HepG2 (cell line): Measurements from ENCODE around the gene NAA15. TPM values are rescaled to one million over a fixed set of nuclear protein-coding genes. Genes with fewer than 3 reads are reported as not detected.

ENCODE experiments used
- HNRNPH1 ChIP-seq: fragments of 200-400 bp; formaldehyde crosslinking; optimal IDR thresholded peaks from 2 replicates; pipeline ENCODE3; 2017; ENCODE audit warnings: mild to moderate bottlenecking, low read depth, low read length
- HNRNPK ChIP-seq: fragments of 200-400 bp; formaldehyde crosslinking; IDR thresholded peaks from 2 replicates; pipeline ENCODE4 v1.6.1; 2018; ENCODE audit warnings: low read length, low read depth, moderate library complexity, mild to moderate bottlenecking; ENCODE audit not compliant: poor library complexity, severe bottlenecking
- MAFK ChIP-seq, 2 experiments: IDR thresholded peaks in 1 of 2; conservative IDR thresholded peaks in 1 of 2; 2 replicates each; pipeline ENCODE4 v1.6.1; 2011; ENCODE audit warnings: improper control_type of control experiment in 2 of 2, low read length in 2 of 2
- MED13 ChIP-seq: sonication (generic); formaldehyde crosslinking; IDR thresholded peaks from 2 replicates; pipeline ENCODE4 v1.5.0; 2020; ENCODE audit warnings: missing genetic modification reagents
- MTF1 ChIP-seq: sonication (generic); formaldehyde crosslinking; IDR thresholded peaks from 2 replicates; pipeline ENCODE4 v1.5.0; 2020; ENCODE audit warnings: missing genetic modification reagents
- MXI1 ChIP-seq: IDR thresholded peaks from 3 replicates; pipeline ENCODE4 v1.6.1; 2012; ENCODE audit warnings: low read depth, low read length, inconsistent platforms, borderline replicate concordance
- NCOR1 ChIP-seq: fragments of 200-600 bp; sonication (generic); IDR thresholded peaks from 2 replicates; pipeline ENCODE4 v1.7.0; 2017; ENCODE audit warnings: antibody characterized with exemption, low read length, borderline replicate concordance
- PHF5A ChIP-seq: IDR thresholded peaks from one replicate; pipeline ENCODE4 v1.6.1; 2018; ENCODE audit warnings: low read depth, missing genetic modification reagents; ENCODE audit not compliant: unreplicated experiment
- PLRG1 ChIP-seq: fragments of 450-650 bp; conservative IDR thresholded peaks from 2 replicates; pipeline ENCODE4 v1.6.1; 2016
- PPARG ChIP-seq: conservative IDR thresholded peaks from 2 replicates; pipeline ENCODE4 v1.6.1; 2016; ENCODE audit warnings: missing biosample characterization, missing genetic modification reagents
- REL ChIP-seq: sonication (generic); formaldehyde crosslinking; conservative IDR thresholded peaks from 2 replicates; pipeline ENCODE4 v1.8.0; 2022; ENCODE audit warnings: mild to moderate bottlenecking, missing genetic modification reagents, moderate library complexity
- REPIN1 ChIP-seq: sonication (generic); formaldehyde crosslinking; IDR thresholded peaks from 2 replicates; pipeline ENCODE4 v1.8.0; 2022; ENCODE audit warnings: missing genetic modification reagents, low read depth, mild to moderate bottlenecking, borderline replicate concordance
- SSRP1 ChIP-seq: IDR thresholded peaks from 2 replicates; pipeline ENCODE4 v1.6.1; 2016; ENCODE audit warnings: control low read depth
- ZNF124 ChIP-seq: sonication (generic); formaldehyde crosslinking; IDR thresholded peaks from 2 replicates; pipeline ENCODE4 v1.4.0; 2020; ENCODE audit warnings: missing genetic modification reagents
- ZNF615 ChIP-seq: sonication (generic); formaldehyde crosslinking; IDR thresholded peaks from 2 replicates; pipeline ENCODE4 v1.5.0; 2020; ENCODE audit warnings: mild to moderate bottlenecking, missing genetic modification reagents, borderline replicate concordance
- ZNF879 ChIP-seq: sonication (generic); formaldehyde crosslinking; IDR thresholded peaks from 2 replicates; pipeline ENCODE4 v1.8.1; 2023; ENCODE audit warnings: missing genetic modification reagents
- polyA plus RNA-seq, 8 experiments: library from polyadenylated mRNA; depleted of rRNA in 3 of 8; stranded (reverse) in 7 of 8; unstranded in 1 of 8; fragments of >200 nt; fragmentation: Illumina TruSeq in 4 of 8; extraction: Trizol in 4 of 8; gene quantifications; 2 replicates each; pipeline versions ENCODE4 v1.2.1 to v1.2.3, GENCODE V29; 2011 to 2016; ENCODE audit warnings: low read depth in 4 of 8, missing spikeins in 1 of 8, mixed read lengths in 1 of 8; ENCODE audit not compliant: insufficient read depth in 1 of 8
- total RNA-seq, 5 experiments: library from RNA; depleted of rRNA; stranded (reverse); fragments of >200 nt; fragmentation: Illumina TruSeq; extraction: Trizol; gene quantifications; 2 replicates each; pipeline ENCODE4 v1.2.3, GENCODE V29; 2016; ENCODE audit warnings: low read depth in 1 of 5
- TF ChIP-seq, protein P1 (sequence below): sonication (generic); formaldehyde crosslinking; IDR thresholded peaks from one replicate; pipeline ENCODE4 v1.5.1; 2020; ENCODE audit warnings: mild to moderate bottlenecking, missing genetic modification reagents; ENCODE audit errors: not compliant biosample characterization
- TF ChIP-seq, protein P2 (sequence below): sonication (generic); formaldehyde crosslinking; conservative IDR thresholded peaks from 2 replicates; pipeline ENCODE4 v1.8.0; 2022; ENCODE audit warnings: low read depth, missing genetic modification reagents
- TF ChIP-seq, protein P3 (sequence below): IDR thresholded peaks from 2 replicates; pipeline ENCODE4 v1.6.1; 2016; ENCODE audit warnings: mild to moderate bottlenecking, missing biosample characterization, missing genetic modification reagents

The NAA15 gene
- total and polyA plus RNA-seq, 2 of the 13 experiments (the other 11 are each of a cell fraction or from before 2014, with no cell fraction given), result 6.2 to 50.2 TPM

DNA sequence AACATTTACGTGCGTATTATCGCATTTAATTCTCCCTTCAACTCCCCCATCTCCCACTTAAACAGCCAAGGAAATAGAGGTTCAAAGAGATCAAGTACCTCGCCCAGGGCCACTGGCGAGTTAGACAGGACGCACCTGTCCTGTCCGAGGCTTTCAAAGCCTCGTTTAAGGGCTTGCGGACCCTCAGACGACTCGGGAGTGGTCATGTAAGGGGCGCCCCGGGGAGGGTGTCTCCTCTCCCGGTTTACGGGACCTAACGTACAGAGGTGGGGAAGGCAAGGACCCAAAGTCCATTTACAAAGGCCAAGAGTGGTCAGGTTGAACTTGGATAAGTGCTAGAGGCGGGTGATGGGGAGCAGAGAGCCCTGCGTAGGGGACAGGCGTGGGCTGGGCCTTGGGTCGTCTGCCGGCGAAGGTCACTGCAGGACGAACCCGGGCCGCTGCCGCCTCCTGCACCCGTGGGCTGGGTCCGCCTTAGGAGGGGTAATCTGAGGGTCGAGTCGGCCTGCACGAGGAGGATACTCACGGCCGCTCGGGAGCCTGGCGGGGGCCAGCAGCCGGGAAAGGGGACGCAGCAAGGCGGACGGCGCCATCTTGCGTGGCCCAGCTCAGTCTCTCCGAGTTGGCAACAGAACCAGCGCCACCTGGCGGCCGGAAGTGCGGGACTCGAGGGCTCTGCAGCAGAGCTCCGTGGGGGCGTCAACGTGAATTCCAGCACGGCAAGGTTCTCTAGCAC lies 5.9 kb upstream of the NAA15 start (continued):
- TF ChIP-seq, protein P1, sequence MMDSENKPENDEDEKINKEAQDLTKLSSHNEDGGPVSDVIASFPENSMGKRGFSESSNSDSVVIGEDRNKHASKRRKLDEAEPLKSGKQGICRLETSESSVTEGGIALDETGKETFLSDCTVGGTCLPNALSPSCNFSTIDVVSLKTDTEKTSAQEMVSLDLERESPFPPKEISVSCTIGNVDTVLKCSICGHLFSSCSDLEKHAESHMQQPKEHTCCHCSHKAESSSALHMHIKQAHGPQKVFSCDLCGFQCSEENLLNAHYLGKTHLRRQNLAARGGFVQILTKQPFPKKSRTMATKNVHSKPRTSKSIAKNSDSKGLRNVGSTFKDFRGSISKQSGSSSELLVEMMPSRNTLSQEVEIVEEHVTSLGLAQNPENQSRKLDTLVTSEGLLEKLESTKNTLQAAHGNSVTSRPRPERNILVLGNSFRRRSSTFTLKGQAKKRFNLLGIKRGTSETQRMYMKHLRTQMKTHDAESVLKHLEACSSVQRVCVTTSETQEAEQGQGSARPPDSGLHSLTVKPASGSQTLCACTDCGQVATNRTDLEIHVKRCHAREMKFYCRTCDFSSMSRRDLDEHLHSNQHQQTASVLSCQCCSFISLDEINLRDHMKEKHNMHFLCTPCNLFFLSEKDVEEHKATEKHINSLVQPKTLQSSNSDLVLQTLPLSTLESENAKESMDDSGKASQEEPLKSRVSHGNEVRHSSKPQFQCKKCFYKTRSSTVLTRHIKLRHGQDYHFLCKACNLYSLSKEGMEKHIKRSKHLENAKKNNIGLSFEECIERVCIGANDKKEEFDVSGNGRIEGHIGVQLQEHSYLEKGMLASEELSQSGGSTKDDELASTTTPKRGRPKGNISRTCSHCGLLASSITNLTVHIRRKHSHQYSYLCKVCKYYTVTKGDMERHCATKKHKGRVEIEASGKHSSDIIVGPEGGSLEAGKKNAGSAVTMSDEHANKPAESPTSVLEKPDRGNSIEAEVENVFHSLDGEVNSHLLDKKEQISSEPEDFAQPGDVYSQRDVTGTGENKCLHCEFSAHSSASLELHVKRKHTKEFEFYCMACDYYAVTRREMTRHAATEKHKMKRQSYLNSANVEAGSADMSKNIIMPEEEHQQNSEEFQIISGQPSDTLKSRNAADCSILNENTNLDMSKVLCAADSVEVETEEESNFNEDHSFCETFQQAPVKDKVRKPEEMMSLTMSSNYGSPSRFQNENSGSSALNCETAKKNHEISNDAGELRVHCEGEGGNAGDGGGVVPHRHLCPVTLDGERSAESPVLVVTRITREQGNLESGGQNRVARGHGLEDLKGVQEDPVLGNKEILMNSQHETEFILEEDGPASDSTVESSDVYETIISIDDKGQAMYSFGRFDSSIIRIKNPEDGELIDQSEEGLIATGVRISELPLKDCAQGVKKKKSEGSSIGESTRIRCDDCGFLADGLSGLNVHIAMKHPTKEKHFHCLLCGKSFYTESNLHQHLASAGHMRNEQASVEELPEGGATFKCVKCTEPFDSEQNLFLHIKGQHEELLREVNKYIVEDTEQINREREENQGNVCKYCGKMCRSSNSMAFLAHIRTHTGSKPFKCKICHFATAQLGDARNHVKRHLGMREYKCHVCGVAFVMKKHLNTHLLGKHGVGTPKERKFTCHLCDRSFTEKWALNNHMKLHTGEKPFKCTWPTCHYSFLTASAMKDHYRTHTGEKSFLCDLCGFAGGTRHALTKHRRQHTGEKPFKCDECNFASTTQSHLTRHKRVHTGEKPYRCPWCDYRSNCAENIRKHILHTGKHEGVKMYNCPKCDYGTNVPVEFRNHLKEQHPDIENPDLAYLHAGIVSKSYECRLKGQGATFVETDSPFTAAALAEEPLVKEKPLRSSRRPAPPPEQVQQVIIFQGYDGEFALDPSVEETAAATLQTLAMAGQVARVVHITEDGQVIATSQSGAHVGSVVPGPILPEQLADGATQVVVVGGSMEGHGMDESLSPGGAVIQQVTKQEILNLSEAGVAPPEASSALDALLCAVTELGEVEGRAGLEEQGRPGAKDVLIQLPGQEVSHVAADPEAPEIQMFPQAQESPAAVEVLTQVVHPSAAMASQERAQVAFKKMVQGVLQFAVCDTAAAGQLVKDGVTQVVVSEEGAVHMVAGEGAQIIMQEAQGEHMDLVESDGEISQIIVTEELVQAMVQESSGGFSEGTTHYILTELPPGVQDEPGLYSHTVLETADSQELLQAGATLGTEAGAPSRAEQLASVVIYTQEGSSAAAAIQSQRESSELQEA (CRISPR knock-in tag), result no peak
- TF ChIP-seq REL (CRISPR knock-in tag), result no peak
- no peak for TF ChIP-seq HNRNPH1
- peak; percentile 57; the same call in 1 of the 2 replicates for TF ChIP-seq PPARG (CRISPR knock-in tag)
- 0 out of 2 replicates have a peak, but pooled peaks have one; percentile 29 for TF ChIP-seq MTF1 (CRISPR knock-in tag)
- TF ChIP-seq MED13 (CRISPR knock-in tag), result peak; percentile 81
- TF ChIP-seq SSRP1 (CRISPR knock-in tag), result no peak
- no peak for TF ChIP-seq PHF5A (CRISPR knock-in tag)
- peak; percentile 91; the same call in 1 of the 2 replicates for TF ChIP-seq REPIN1 (CRISPR knock-in tag)
- TF ChIP-seq ZNF615, result 0 out of 2 replicates have a peak, but pooled peaks have one; percentile 86
- peak; percentile 14; the same call in 1 of the 2 replicates for TF ChIP-seq ZNF124
- no peak for TF ChIP-seq PLRG1
- TF ChIP-seq, protein P2, sequence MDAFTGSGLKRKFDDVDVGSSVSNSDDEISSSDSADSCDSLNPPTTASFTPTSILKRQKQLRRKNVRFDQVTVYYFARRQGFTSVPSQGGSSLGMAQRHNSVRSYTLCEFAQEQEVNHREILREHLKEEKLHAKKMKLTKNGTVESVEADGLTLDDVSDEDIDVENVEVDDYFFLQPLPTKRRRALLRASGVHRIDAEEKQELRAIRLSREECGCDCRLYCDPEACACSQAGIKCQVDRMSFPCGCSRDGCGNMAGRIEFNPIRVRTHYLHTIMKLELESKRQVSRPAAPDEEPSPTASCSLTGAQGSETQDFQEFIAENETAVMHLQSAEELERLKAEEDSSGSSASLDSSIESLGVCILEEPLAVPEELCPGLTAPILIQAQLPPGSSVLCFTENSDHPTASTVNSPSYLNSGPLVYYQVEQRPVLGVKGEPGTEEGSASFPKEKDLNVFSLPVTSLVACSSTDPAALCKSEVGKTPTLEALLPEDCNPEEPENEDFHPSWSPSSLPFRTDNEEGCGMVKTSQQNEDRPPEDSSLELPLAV, result no peak
- peak; percentile 49; the same call in 1 of the 3 replicates for TF ChIP-seq MXI1
- TF ChIP-seq ZNF879 (CRISPR knock-in tag), result peak; percentile 58; the same call in 1 of the 2 replicates
- TF ChIP-seq HNRNPK, result peak; percentile 19
- no peak for TF ChIP-seq NCOR1
- TF ChIP-seq, protein P3, sequence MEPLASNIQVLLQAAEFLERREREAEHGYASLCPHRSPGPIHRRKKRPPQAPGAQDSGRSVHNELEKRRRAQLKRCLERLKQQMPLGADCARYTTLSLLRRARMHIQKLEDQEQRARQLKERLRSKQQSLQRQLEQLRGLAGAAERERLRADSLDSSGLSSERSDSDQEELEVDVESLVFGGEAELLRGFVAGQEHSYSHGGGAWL (CRISPR knock-in tag), result peak; percentile 62; the same call in 1 of the 2 replicates
- no peak for TF ChIP-seq MAFK (conservative IDR thresholded peaks at IDR 0.05 in 1 of 2, IDR thresholded peaks at IDR 0.05 in 1 of 2; ENCODE audit: low read length in 2 of 2)
